HG03439 (cell line): Measurements from ENCODE around the gene EDA2R.

Experiments
- ATAC-seq: cut with Tn5 transposase; IDR thresholded peaks from one replicate; pipeline ENCODE4 v1.9.1; 2021; ENCODE audit warnings: mild to moderate bottlenecking, moderate library complexity; ENCODE audit not compliant: unreplicated experiment

Gene EDA2R

GRCh38 chrX:66638591-66639500 is at the start of gene EDA2R:
TSS of gene EDA2R (minus strand) at chrX:66639078. CDS start at chrX:66616020, 23,058 bp downstream.
- peak; percentile 84 for ATAC-seq

GRCh38 chrX:66684196-66684595 is 45.3 kb upstream of the EDA2R start:
- no peak for ATAC-seq

GRCh38 chrX:66680451-66680850 is 41.6 kb upstream of the EDA2R start:
- ATAC-seq = no peak

GRCh38 chrX:66677430-66677829 is 38.6 kb upstream of the EDA2R start:
- no peak for ATAC-seq

- no peak for ATAC-seq
Measured at GRCh38 chrX:66676990-66677389, 38.1 kb upstream of the EDA2R start.

- ATAC-seq = no peak
Measured at GRCh38 chrX:66676413-66676812, 37.5 kb upstream of the EDA2R start.

GRCh38 chrX:66675541-66675940 is 36.7 kb upstream of the EDA2R start:
- ATAC-seq = no peak

GRCh38 chrX:66674506-66674905 is 35.6 kb upstream of the EDA2R start:
- no peak for ATAC-seq

GRCh38 chrX:66672106-66672505 is 33.2 kb upstream of the EDA2R start:
- ATAC-seq = no peak

GRCh38 chrX:66654411-66654810 is 15.5 kb upstream of the EDA2R start:
- no peak for ATAC-seq

GRCh38 chrX:66635360-66635759 is 3.5 kb downstream of the EDA2R start:
- ATAC-seq = no peak

- no peak for ATAC-seq
Measured at GRCh38 chrX:66634272-66634671, 4.6 kb downstream of the EDA2R start.

GRCh38 chrX:66633541-66633940 is 5.3 kb downstream of the EDA2R start:
- no peak for ATAC-seq

GRCh38 chrX:66632981-66633380 is 5.9 kb downstream of the EDA2R start:
- ATAC-seq = no peak

GRCh38 chrX:66632473-66632872 is 6.4 kb downstream of the EDA2R start:
- ATAC-seq = no peak

GRCh38 chrX:66625525-66625924 is 13.4 kb downstream of the EDA2R start:
- ATAC-seq = no peak

- no peak for ATAC-seq
Measured at GRCh38 chrX:66622209-66622608, 16.7 kb downstream of the EDA2R start.

- no peak for ATAC-seq
Measured at GRCh38 chrX:66616944-66617343, 21.9 kb downstream of the EDA2R start.

GRCh38 chrX:66602381-66602938 is 36.4 kb downstream of the EDA2R start:
- no peak for ATAC-seq

- ATAC-seq = no peak
Measured at GRCh38 chrX:66601522-66601921, 37.4 kb downstream of the EDA2R start.

- no peak for ATAC-seq
Measured at GRCh38 chrX:66579219-66579618, 59.7 kb downstream of the EDA2R start.

GRCh38 chrX:66553973-66554372 is 84.9 kb downstream of the EDA2R start:
- ATAC-seq = no peak
